Measurements from ENCODE around the gene NBAS.

- TF ChIP-seq POLR2AphosphoS5 (IDR thresholded peaks at IDR 0.05; ENCODE audit: low read depth, low read length) (no peak), POLR2A (IDR thresholded peaks at IDR 0.05; ENCODE audit: low read depth, low read length) (no peak), TAF1 (IDR thresholded peaks at IDR 0.05; ENCODE audit: borderline replicate concordance, low read depth, low read length) (no peak)
Observed at GRCh38 chr2:15407666-15408065, 153.5 kb downstream of the NBAS start.

All from GM12892 (cell line).